Esophagus mucosa (tissue), 1 donor: ENCODE data around the gene EP400. TPM values are rescaled to one million over a fixed set of nuclear protein-coding genes. Genes with fewer than 3 reads are reported as not detected.

Experiments
- ATAC-seq: fragments of 200-7000 bp; cut with Tn5 transposase; one replicate; pipeline ENCODE4 v1.9.1; 2020
- total RNA-seq: library from RNA; stranded (reverse); gene quantifications from one replicate; pipeline ENCODE4 v1.2.4, GENCODE V29; 2023
- donor health status: DM: yes; HTN: yes; CAD: no.

EP400 gene
- total RNA-seq, 1 donor from 2014 or later = 26.1 TPM

- no peak for ATAC-seq
Measured at GRCh38 chr12:131990066-131990979, 40.6 kb downstream of the EP400 start.

- no peak for ATAC-seq
Measured at GRCh38 chr12:131990980-131991305, 41.2 kb downstream of the EP400 start.

- no peak for ATAC-seq
Measured at GRCh38 chr12:131991816-131992430, 42.2 kb downstream of the EP400 start.

- ATAC-seq = no peak
Measured at GRCh38 chr12:131994589-131994988, 44.8 kb downstream of the EP400 start.

GRCh38 chr12:132000286-132000872 is 50.6 kb downstream of the EP400 start:
- no peak for ATAC-seq

GRCh38 chr12:132003846-132004245 is 54.1 kb downstream of the EP400 start:
- no peak for ATAC-seq

- ATAC-seq = no peak
Measured at GRCh38 chr12:132004946-132005345, 55.2 kb downstream of the EP400 start.

GRCh38 chr12:132006056-132006680 is 56.4 kb downstream of the EP400 start:
- ATAC-seq = no peak

- no peak for ATAC-seq
Measured at GRCh38 chr12:132007041-132007440, 57.3 kb downstream of the EP400 start.

GRCh38 chr12:132009336-132009859 is 59.7 kb downstream of the EP400 start:
- no peak for ATAC-seq

GRCh38 chr12:132012919-132013568 is 63.3 kb downstream of the EP400 start:
- ATAC-seq = no peak

- peak; percentile 22 for ATAC-seq
Measured at GRCh38 chr12:132014092-132014914, 64.6 kb downstream of the EP400 start.

GRCh38 chr12:132014915-132015280 is 65.2 kb downstream of the EP400 start:
- ATAC-seq = no peak

- ATAC-seq = no peak
Measured at GRCh38 chr12:132015686-132016430, 66.1 kb downstream of the EP400 start.

- no peak for ATAC-seq
Measured at GRCh38 chr12:132018193-132018916, 68.6 kb downstream of the EP400 start.

- ATAC-seq = no peak
Measured at GRCh38 chr12:132019891-132020290, 70.1 kb downstream of the EP400 start.

GRCh38 chr12:132020292-132020691 is 70.5 kb downstream of the EP400 start:
- no peak for ATAC-seq

GRCh38 chr12:132021031-132021871 is 71.5 kb downstream of the EP400 start:
- peak; percentile 38 for ATAC-seq

- ATAC-seq = no peak
Measured at GRCh38 chr12:132021965-132022364, 72.2 kb downstream of the EP400 start.
